Fibroblast of lung (primary cell): Measurements from ENCODE around the gene NDUFAF8. TPM values are rescaled to one million over a fixed set of nuclear protein-coding genes. Genes with fewer than 3 reads are reported as not detected.

Experiments
- DNase-seq, 2 donors: peaks; one replicate each; pipeline versions ENCODE4 v3.0.0 to v3.0.0-alpha.2; 2010; ENCODE audit warnings: low read depth in 2 of 2
- H2AFZ ChIP-seq: 2 replicates; pipeline ENCODE4 v1.5.1; 2012; ENCODE audit warnings: low read length, control low read depth, inconsistent platforms
- H3K27ac ChIP-seq: 2 replicates; pipeline ENCODE4 v1.5.1; 2011; ENCODE audit warnings: low read length, control low read depth; ENCODE audit not compliant: insufficient read depth
- H3K27me3 ChIP-seq: 2 replicates; pipeline ENCODE4 v1.5.1; 2011; ENCODE audit warnings: mild to moderate bottlenecking, low read length; ENCODE audit not compliant: control insufficient read depth, insufficient read depth
- H3K36me3 ChIP-seq: 2 replicates; pipeline ENCODE4 v1.5.1; 2011; ENCODE audit warnings: low read length; ENCODE audit not compliant: control insufficient read depth, insufficient read depth
- H3K4me1 ChIP-seq: 2 replicates; pipeline ENCODE4 v1.5.1; 2011; ENCODE audit warnings: low read length; ENCODE audit not compliant: control insufficient read depth, insufficient read depth; ENCODE audit errors: extremely low read depth
- H3K4me2 ChIP-seq: 2 replicates; pipeline ENCODE4 v1.5.1; 2011; ENCODE audit warnings: low read length, control low read depth; ENCODE audit not compliant: insufficient read depth; ENCODE audit errors: extremely low read depth
- H3K4me3 ChIP-seq, 4 experiments: fragments of 200-600 bp in 1 of 4; sonication (generic) in 1 of 4; replicated peaks in 1 of 4; 2 replicates each; pipeline ENCODE4 v1.5.1; 2011 to 2016; ENCODE audit warnings: low read length in 4 of 4, low read depth in 3 of 4, mild to moderate bottlenecking in 3 of 4, control low read depth in 2 of 4, inconsistent platforms in 1 of 4, mixed read lengths in 1 of 4; ENCODE audit not compliant: insufficient read depth in 1 of 4; ENCODE audit errors: control extremely low read depth in 1 of 4
- H3K79me2 ChIP-seq: 2 replicates; pipeline ENCODE4 v1.5.1; 2012; ENCODE audit warnings: mild to moderate bottlenecking, low read length, inconsistent platforms; ENCODE audit not compliant: control insufficient read depth, insufficient read depth
- H3K9ac ChIP-seq: 2 replicates; pipeline ENCODE4 v1.5.1; 2011; ENCODE audit warnings: mild to moderate bottlenecking, low read length, control low read depth; ENCODE audit not compliant: insufficient read depth
- H3K9me3 ChIP-seq: 2 replicates; pipeline ENCODE4 v1.5.1; 2012; ENCODE audit warnings: low read depth, low read length; ENCODE audit not compliant: control insufficient read depth, insufficient read depth
- H4K20me1 ChIP-seq: 2 replicates; pipeline ENCODE4 v1.5.1; 2011; ENCODE audit warnings: low read length; ENCODE audit not compliant: control insufficient read depth, insufficient read depth; ENCODE audit errors: extremely low read depth
- EZH2 ChIP-seq: IDR thresholded peaks from 2 replicates; pipeline ENCODE4 v1.5.1; 2012; ENCODE audit warnings: low read length, control low read depth, mild to moderate bottlenecking; ENCODE audit errors: missing control alignments
- polyA plus RNA-seq, 2 donors: library from polyadenylated mRNA; depleted of rRNA in 1 of 2; stranded (reverse) in 1 of 2; unstranded in 1 of 2; fragments of >200 nt; gene quantifications; 2 replicates each; pipeline ENCODE4 v1.2.1, GENCODE V29; 2011 to 2012; ENCODE audit warnings: missing spikeins in 1 of 2
- total RNA-seq: library from RNA; depleted of rRNA; stranded (reverse); fragments of >200 nt; gene quantifications from 2 replicates; pipeline ENCODE4 v1.2.1, GENCODE V29; 2014
- TF ChIP-seq, protein P1 (sequence below), 2 donors: IDR thresholded peaks in 1 of 2; conservative IDR thresholded peaks in 1 of 2; 1 replicate in 1 of 2; 2 replicates in 1 of 2; pipeline ENCODE4 v1.5.1; 2011 to 2012; ENCODE audit warnings: low read length in 2 of 2, control low read depth in 1 of 2, inconsistent platforms in 1 of 2, low read depth in 1 of 2, mild to moderate bottlenecking in 1 of 2

The NDUFAF8 gene
- total and polyA plus RNA-seq, 2 donors (not counting 1 experiment from before 2014, with no cell fraction given): 41.9 to 102 TPM

DNA sequence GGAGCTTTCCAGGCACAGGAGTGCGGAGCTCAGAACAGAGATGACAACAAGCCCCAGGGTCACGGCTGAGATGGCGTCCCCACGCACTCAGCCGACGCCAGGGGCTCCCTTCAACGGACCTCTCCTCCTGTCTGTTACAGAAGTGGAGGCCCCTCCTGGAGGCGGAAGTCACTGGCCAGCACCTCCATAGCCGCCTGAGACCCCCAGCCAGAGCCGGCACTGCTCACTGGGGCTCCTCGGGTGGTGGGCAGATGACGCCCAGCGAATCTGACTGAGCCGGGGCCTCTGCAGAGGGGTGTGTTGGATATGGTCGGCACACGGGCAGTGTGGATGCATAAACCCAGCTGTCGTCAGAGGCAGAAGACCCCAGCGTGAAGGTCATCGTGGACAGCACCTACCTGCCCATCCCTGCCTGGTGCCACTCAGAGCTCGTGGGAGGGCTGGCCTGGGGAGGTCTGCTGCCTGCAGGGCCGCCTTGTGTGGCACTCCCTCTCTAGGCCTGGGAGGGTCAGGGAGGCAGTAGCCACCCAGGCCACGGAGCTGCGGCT, 20.0 kb downstream of the NDUFAF8 start:
- peaks cover 27% of the 10 kb centered on the region for H3K36me3 ChIP-seq
- no peak overlapping the region for H3K9ac ChIP-seq
- no peak overlapping the region for H3K27ac ChIP-seq
- TF ChIP-seq, protein P1, sequence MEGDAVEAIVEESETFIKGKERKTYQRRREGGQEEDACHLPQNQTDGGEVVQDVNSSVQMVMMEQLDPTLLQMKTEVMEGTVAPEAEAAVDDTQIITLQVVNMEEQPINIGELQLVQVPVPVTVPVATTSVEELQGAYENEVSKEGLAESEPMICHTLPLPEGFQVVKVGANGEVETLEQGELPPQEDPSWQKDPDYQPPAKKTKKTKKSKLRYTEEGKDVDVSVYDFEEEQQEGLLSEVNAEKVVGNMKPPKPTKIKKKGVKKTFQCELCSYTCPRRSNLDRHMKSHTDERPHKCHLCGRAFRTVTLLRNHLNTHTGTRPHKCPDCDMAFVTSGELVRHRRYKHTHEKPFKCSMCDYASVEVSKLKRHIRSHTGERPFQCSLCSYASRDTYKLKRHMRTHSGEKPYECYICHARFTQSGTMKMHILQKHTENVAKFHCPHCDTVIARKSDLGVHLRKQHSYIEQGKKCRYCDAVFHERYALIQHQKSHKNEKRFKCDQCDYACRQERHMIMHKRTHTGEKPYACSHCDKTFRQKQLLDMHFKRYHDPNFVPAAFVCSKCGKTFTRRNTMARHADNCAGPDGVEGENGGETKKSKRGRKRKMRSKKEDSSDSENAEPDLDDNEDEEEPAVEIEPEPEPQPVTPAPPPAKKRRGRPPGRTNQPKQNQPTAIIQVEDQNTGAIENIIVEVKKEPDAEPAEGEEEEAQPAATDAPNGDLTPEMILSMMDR (conservative IDR thresholded peaks at IDR 0.05 in 1 of 2, IDR thresholded peaks at IDR 0.05 in 1 of 2; ENCODE audit: low read depth in 1 of 2, low read length in 2 of 2): no peak
- H3K4me1 ChIP-seq: no peaks in the 10 kb centered on the region
- no peaks in the 10 kb centered on the region for H4K20me1 ChIP-seq
- H3K4me3 ChIP-seq: no peak overlapping the region
- no peak overlapping the region for H3K4me2 ChIP-seq
- H3K27me3 ChIP-seq: no peaks in the 10 kb centered on the region
- H2AFZ ChIP-seq: no peak overlapping the region
- DNase-seq: no peak
- no peaks in the 10 kb centered on the region for H3K79me2 ChIP-seq
- no peaks in the 10 kb centered on the region for H3K9me3 ChIP-seq

DNA sequence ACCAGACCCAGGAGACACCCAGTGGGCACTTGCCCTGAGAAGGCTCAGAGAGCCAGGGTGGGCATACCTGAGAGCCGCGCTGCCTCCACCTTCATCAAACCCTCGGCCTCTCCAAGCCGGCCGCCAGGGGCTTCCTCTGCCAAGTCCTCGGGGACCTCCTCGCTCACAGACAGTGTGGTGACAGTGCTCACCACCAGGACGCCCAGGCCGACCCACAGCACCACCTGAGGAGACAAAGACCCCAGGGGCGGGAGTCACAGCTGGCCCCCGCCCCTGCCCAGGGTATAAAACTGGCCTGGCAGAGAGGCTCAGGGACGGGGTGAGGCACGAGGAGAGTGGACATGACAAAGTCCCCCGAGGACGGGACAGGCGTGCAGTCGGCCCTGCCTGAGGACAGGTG, 21.1 kb downstream of the NDUFAF8 start:
- Histone ChIP-seq H3K4me3 (no peak overlapping the region), H2AFZ (no peak overlapping the region), H3K79me2 (no peaks in the 10 kb centered on the region), H4K20me1 (no peaks in the 10 kb centered on the region), H3K9me3 (no peaks in the 10 kb centered on the region), H3K27ac (no peak overlapping the region), H3K4me1 (no peaks in the 10 kb centered on the region), H3K4me2 (no peak overlapping the region), H3K36me3 (peaks cover 32% of the 10 kb centered on the region), H3K27me3 (no peaks in the 10 kb centered on the region), H3K9ac (no peak overlapping the region)
- no peak for DNase-seq
- no peak for TF ChIP-seq EZH2
- TF ChIP-seq, protein P1 (conservative IDR thresholded peaks at IDR 0.05 in 1 of 2, IDR thresholded peaks at IDR 0.05 in 1 of 2; ENCODE audit: low read depth in 1 of 2, low read length in 2 of 2): no peak

GRCh38 chr17:81260641-81261040, 21.5 kb downstream of the NDUFAF8 start:
- no peaks in the 10 kb centered on the region for H3K4me1 ChIP-seq
- no peak overlapping the region for H2AFZ ChIP-seq
- DNase-seq: no peak
- no peaks in the 10 kb centered on the region for H3K27me3 ChIP-seq
- H3K9me3 ChIP-seq: no peaks in the 10 kb centered on the region
- no peak overlapping the region for H3K4me2 ChIP-seq
- TF ChIP-seq, protein P1 (conservative IDR thresholded peaks at IDR 0.05 in 1 of 2, IDR thresholded peaks at IDR 0.05 in 1 of 2; ENCODE audit: low read depth in 1 of 2, low read length in 2 of 2): no peak
- TF ChIP-seq EZH2: no peak
- H3K4me3 ChIP-seq: no peak overlapping the region
- H3K9ac ChIP-seq: no peak overlapping the region
- no peaks in the 10 kb centered on the region for H3K79me2 ChIP-seq
- no peaks in the 10 kb centered on the region for H4K20me1 ChIP-seq
- no peak overlapping the region for H3K27ac ChIP-seq
- H3K36me3 ChIP-seq: peaks cover 32% of the 10 kb centered on the region
